PC-9 (cell line): ENCODE measurements around the gene RNF112. TPM values are rescaled to one million over a fixed set of nuclear protein-coding genes. Genes with fewer than 3 reads are reported as not detected.

Experiments used
- BruUV-seq: library from RNA; stranded (reverse); fragments of 400-500 nt; replicated peaks from 2 replicates; lab custom pipeline; 2021; lab: Mats Ljungman, UMichigan
- CTCF ChIA-PET: fragments of 300-600 bp; sonication (Branson Sonifier 250); formaldehyde crosslinking; loops from one replicate; lab custom pipeline; 2022; ENCODE audit warnings: antibody characterized with exemption; lab: Charles Lee
- POLR2A ChIA-PET: fragments of 300-600 bp; sonication (Branson Sonifier 250); formaldehyde crosslinking; loops from one replicate; lab custom pipeline; 2022; ENCODE audit warnings: antibody characterized with exemption; ENCODE audit not compliant: unreplicated experiment; lab: Charles Lee
- DNase-seq, 2 experiments: peaks; one replicate each; pipeline versions ENCODE4 v3.0.0 to v3.0.0-alpha.2; 2015 to 2022; ENCODE audit warnings: mixed read lengths in 1 of 2
- H2AFZ ChIP-seq: fragments of 200-600 bp; sonication (generic); 2 replicates; pipeline ENCODE4 v1.8.1; 2017; ENCODE audit warnings: antibody characterized with exemption
- H3F3A ChIP-seq: fragments of 200-600 bp; sonication (generic); 2 replicates; pipeline ENCODE4 v1.8.1; 2017; ENCODE audit warnings: antibody characterized with exemption, mild to moderate bottlenecking, low read depth; ENCODE audit not compliant: insufficient read depth
- H3K27ac ChIP-seq: fragments of 200-600 bp; sonication (generic); 2 replicates; pipeline ENCODE4 v1.6.1; 2016; ENCODE audit warnings: mixed run types
- H3K27me3 ChIP-seq: fragments of 200-600 bp; sonication (generic); 2 replicates; pipeline ENCODE4 v1.6.1; 2016; ENCODE audit warnings: low read depth, mixed run types; ENCODE audit not compliant: insufficient read depth
- H3K36me3 ChIP-seq: fragments of 200-600 bp; sonication (generic); 2 replicates; pipeline ENCODE4 v1.6.1; 2016; ENCODE audit warnings: low read depth, mixed run types
- H3K4me1 ChIP-seq: fragments of 200-600 bp; sonication (generic); replicated peaks from 2 replicates; pipeline ENCODE4 v1.6.1; 2016; ENCODE audit warnings: mixed run types; ENCODE audit not compliant: insufficient read depth
- H3K4me2 ChIP-seq: fragments of 200-600 bp; sonication (generic); 2 replicates; pipeline ENCODE4 v1.6.1; 2017; ENCODE audit warnings: mixed run types
- H3K4me3 ChIP-seq: fragments of 200-600 bp; sonication (generic); 2 replicates; pipeline ENCODE4 v1.6.1; 2016; ENCODE audit warnings: mixed run types
- H3K79me2 ChIP-seq: fragments of 200-600 bp; sonication (generic); 2 replicates; pipeline ENCODE4 v1.6.1; 2017; ENCODE audit warnings: low read depth, mixed run types
- H3K9me2 ChIP-seq: fragments of 200-600 bp; sonication (generic); 2 replicates; pipeline ENCODE4 v1.8.1; 2017; ENCODE audit warnings: mild to moderate bottlenecking; ENCODE audit not compliant: insufficient read depth
- H3K9me3 ChIP-seq: fragments of 200-600 bp; sonication (generic); 2 replicates; pipeline ENCODE4 v1.8.1; 2016; ENCODE audit warnings: low read depth; ENCODE audit not compliant: insufficient read depth
- H4K20me1 ChIP-seq: fragments of 200-600 bp; sonication (generic); 2 replicates; pipeline ENCODE4 v1.8.1; 2017; ENCODE audit not compliant: insufficient read depth
- CTCF ChIP-seq: fragments of 200-600 bp; sonication (generic); conservative IDR thresholded peaks from 2 replicates; pipeline ENCODE4 v1.6.1; 2017; ENCODE audit warnings: mixed run types, antibody characterized with exemption, mild to moderate bottlenecking, moderate library complexity
- EZH2 ChIP-seq: fragments of 200-600 bp; sonication (generic); IDR thresholded peaks from 2 replicates; pipeline ENCODE4 v1.8.0; 2017; ENCODE audit warnings: antibody characterized with exemption, low read depth
- intact Hi-C: fragments of 100-400 bp; cut with micrococcal nuclease; formaldehyde crosslinking; loops from one replicate; pipeline ENCODE4 v1.10.0; 2022; ENCODE audit not compliant: unreplicated experiment
- total RNA-seq: library from RNA; stranded (reverse); gene quantifications from 2 replicates; pipeline ENCODE4 v1.2.3, GENCODE V29; 2021

RNF112 gene
- total RNA-seq, 1 experiment from 2014 or later: 2.0 TPM

DNA sequence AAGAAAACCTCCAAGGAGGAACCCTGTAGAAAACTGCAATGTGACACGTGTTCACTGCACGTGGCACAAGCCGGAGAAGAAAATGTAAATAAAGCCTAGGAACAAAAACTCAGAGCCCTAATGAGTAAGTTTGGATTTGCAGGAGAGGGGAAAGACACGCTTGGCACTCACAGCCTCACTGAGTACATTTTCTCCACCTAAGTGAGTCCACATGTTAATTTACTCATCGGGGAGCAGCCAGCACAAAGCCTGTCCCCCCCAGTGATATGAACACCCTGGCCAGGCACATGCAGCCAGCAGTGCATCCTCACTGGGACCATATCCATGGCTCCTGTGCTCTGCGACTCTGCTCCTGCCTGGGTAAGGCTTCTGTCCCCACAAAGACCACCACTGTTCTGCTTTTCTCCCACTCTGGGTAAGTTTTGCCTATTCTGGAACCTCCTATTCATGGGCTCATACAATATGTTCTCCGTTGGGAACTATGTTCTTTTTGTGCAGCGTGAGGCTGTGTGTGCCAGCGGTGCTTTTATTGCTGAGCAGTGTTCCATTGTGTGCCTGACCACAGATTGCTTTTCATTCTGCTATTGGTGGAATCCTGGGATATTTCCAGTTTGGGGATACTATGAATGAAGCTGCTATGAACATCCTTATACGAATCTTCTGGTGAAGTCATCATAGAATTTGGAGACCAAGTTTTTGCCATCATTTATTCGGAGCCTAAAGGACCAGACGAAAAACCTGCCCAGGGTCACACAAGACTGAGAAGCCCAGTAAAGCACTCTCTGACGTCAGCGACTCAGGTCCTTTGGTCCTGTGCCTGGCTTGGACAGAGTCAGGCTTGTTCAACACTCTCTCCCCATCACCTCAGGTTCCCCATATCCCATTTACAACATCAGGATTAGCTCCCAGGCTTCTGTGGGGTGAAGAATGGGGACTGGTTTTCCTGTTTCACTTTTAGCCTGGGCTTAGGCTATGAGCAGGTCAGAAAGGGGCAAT, 53.3 kb downstream of the RNF112 start:
- Histone ChIP-seq H4K20me1 (no peaks in the 10 kb centered on the region), H3K4me2 (no peak overlapping the region), H3K27ac (no peak overlapping the region), H3K36me3 (no peaks in the 10 kb centered on the region), H2AFZ (no peak overlapping the region), H3K9me3 (no peaks in the 10 kb centered on the region), H3K4me1 (no peaks in the 10 kb centered on the region), H3F3A (no peaks in the 10 kb centered on the region), H3K27me3 (no peaks in the 10 kb centered on the region), H3K79me2 (no peaks in the 10 kb centered on the region), H3K4me3 (no peak overlapping the region), H3K9me2 (no peaks in the 10 kb centered on the region)
- DNase-seq: no peak
- BruUV-seq: no TSS peak
- intact Hi-C loops: loop anchor here (5.0 kb wide), 1 partner anchor 303 kb away; no protein-coding TSS in a partner anchor
- ChIA-PET CTCF (no interaction called here), POLR2A (no interaction called here)
- TF ChIP-seq EZH2 (no peak), CTCF (no peak)

Other genes starting within 250 kb of the RNF112 start
- 113 TPM in 2 replicates for gene EPN2, start 173.9 kb upstream of the RNF112 start, total RNA-seq
- gene B9D1, start 48.5 kb upstream of the RNF112 start, total RNA-seq: 40.2 and 58.7 TPM in 2 replicates
- 23.3 and 39.6 TPM in 2 replicates for gene MAPK7, start 32.7 kb upstream of the RNF112 start, total RNA-seq
- not detected in 2 replicates for gene MFAP4, start 24.0 kb upstream of the RNF112 start, total RNA-seq
- 1.3 and 2.3 TPM in 2 replicates for gene SLC47A1, start 122.6 kb downstream of the RNF112 start, total RNA-seq
- gene ALDH3A2, start 237.5 kb downstream of the RNF112 start, total RNA-seq: 271 and 290 TPM in 2 replicates